Endothelial cell of umbilical vein (primary cell): ENCODE measurements around the gene TAS2R8. TPM values are rescaled to one million over a fixed set of nuclear protein-coding genes. Genes with fewer than 3 reads are reported as not detected.

Experiments used
- BruUV-seq: library from RNA; stranded (reverse); fragments of 400-500 nt; replicated peaks from 2 replicates; lab custom pipeline; 2021; lab: Mats Ljungman, UMichigan
- CTCF ChIA-PET: fragments of 300-600, 350-600 bp; sonication (Branson Sonifier 250); formaldehyde crosslinking; loops from one replicate; lab custom pipeline; 2021; ENCODE audit warnings: antibody characterized with exemption, inconsistent platforms; lab: Charles Lee
- POLR2A ChIA-PET: fragments of 300-600, 350-600 bp; sonication (Branson Sonifier 250); formaldehyde crosslinking; loops from one replicate; lab custom pipeline; 2021; ENCODE audit warnings: antibody characterized with exemption, inconsistent platforms; lab: Charles Lee
- DNase-seq: peaks from one replicate; pipeline ENCODE4 v3.0.0-alpha.2; 2011; ENCODE audit warnings: low read depth, low spot score
- FAIRE-seq: peaks from 2 replicates; lab custom pipeline; 2011; peaks lifted over from hg19 to GRCh38; lab: Jason Lieb, UNC
- H2AFZ ChIP-seq: 2 replicates; pipeline ENCODE4 v1.6.0; 2012; ENCODE audit warnings: low read depth, low read length, control low read depth, inconsistent platforms
- H3K27ac ChIP-seq: 2 replicates; pipeline ENCODE4 v1.5.1; 2011; ENCODE audit warnings: low read depth, mild to moderate bottlenecking, control low read depth, low read length, moderate library complexity; ENCODE audit not compliant: insufficient read depth
- H3K27me3 ChIP-seq, 2 experiments: 2 replicates each; pipeline versions ENCODE4 v1.6.0 to v1.6.1; 2011; ENCODE audit warnings: low read length in 2 of 2, mixed read lengths in 1 of 2; ENCODE audit not compliant: control insufficient read depth in 2 of 2, insufficient read depth in 2 of 2
- H3K36me3 ChIP-seq, 2 experiments: 2 replicates in 1 of 2; 3 replicates in 1 of 2; pipeline ENCODE4 v1.5.1; 2011; ENCODE audit warnings: low read length in 2 of 2, mild to moderate bottlenecking in 1 of 2, moderate library complexity in 1 of 2; ENCODE audit not compliant: control insufficient read depth in 2 of 2, insufficient read depth in 2 of 2; ENCODE audit errors: extremely low read depth in 1 of 2
- H3K4me1 ChIP-seq: 3 replicates; pipeline ENCODE4 v1.5.1; 2011; ENCODE audit warnings: mild to moderate bottlenecking, low read length; ENCODE audit not compliant: control insufficient read depth, insufficient read depth; ENCODE audit errors: extremely low read depth
- H3K4me2 ChIP-seq: 2 replicates; pipeline ENCODE4 v1.6.1; 2011; ENCODE audit warnings: low read length, control low read depth, mixed read lengths; ENCODE audit not compliant: insufficient read depth
- H3K4me3 ChIP-seq, 3 experiments: fragments of 200-600 bp in 1 of 3; sonication (generic), shearing (Covaris generic) in 1 of 3; replicated peaks in 1 of 3; 2 replicates each; pipeline ENCODE4 v1.5.1; 2011 to 2016; ENCODE audit warnings: control low read depth in 3 of 3, low read length in 3 of 3, mild to moderate bottlenecking in 2 of 3, inconsistent platforms in 1 of 3, low read depth in 1 of 3, moderate library complexity in 1 of 3; ENCODE audit not compliant: insufficient read depth in 1 of 3
- H3K79me2 ChIP-seq: 2 replicates; pipeline ENCODE4 v1.6.0; 2012; ENCODE audit warnings: low read length, inconsistent platforms; ENCODE audit not compliant: control insufficient read depth, insufficient read depth
- H3K9ac ChIP-seq: replicated peaks from 2 replicates; pipeline ENCODE3; 2011; ENCODE audit warnings: low read length, control low read depth; ENCODE audit not compliant: insufficient read depth; ENCODE audit errors: extremely low read depth
- H3K9me1 ChIP-seq: replicated peaks from 3 replicates; pipeline ENCODE4 v1.6.0; 2011; ENCODE audit warnings: mild to moderate bottlenecking, low read length; ENCODE audit not compliant: control insufficient read depth, insufficient read depth; ENCODE audit errors: extremely low read depth
- H3K9me3 ChIP-seq: replicated peaks from 2 replicates; pipeline ENCODE4 v1.5.1; 2012; ENCODE audit warnings: low read length, inconsistent platforms; ENCODE audit not compliant: control insufficient read depth, insufficient read depth
- H4K20me1 ChIP-seq: replicated peaks from 2 replicates; pipeline ENCODE3; 2011; ENCODE audit warnings: mild to moderate bottlenecking, low read length; ENCODE audit not compliant: control insufficient read depth, insufficient read depth; ENCODE audit errors: extremely low read depth
- CTCF ChIP-seq, 2 donors: IDR thresholded peaks; 1 replicate in 1 of 2; 2 replicates in 1 of 2; pipeline ENCODE4 v1.5.1; 2011; ENCODE audit warnings: low read length in 2 of 2, mild to moderate bottlenecking in 2 of 2, moderate library complexity in 2 of 2, control low read depth in 1 of 2, inconsistent platforms in 1 of 2, low read depth in 1 of 2; ENCODE audit not compliant: insufficient read depth in 1 of 2; ENCODE audit errors: extremely low read depth in 1 of 2
- EZH2 ChIP-seq: IDR thresholded peaks from 2 replicates; pipeline ENCODE4 v1.6.1; 2012; ENCODE audit warnings: borderline replicate concordance, low read depth, mild to moderate bottlenecking, moderate library complexity, low read length, inconsistent platforms; ENCODE audit not compliant: severe bottlenecking
- FOS ChIP-seq: IDR thresholded peaks from 2 replicates; pipeline ENCODE4 v1.6.1; 2011; ENCODE audit warnings: mild to moderate bottlenecking, low read length, moderate library complexity, borderline replicate concordance; ENCODE audit not compliant: insufficient read depth
- GATA2 ChIP-seq: IDR thresholded peaks from 2 replicates; pipeline ENCODE4 v1.7.0; 2011; ENCODE audit warnings: low read depth, mild to moderate bottlenecking, moderate library complexity, mixed read lengths, low read length; ENCODE audit not compliant: insufficient read length, insufficient read depth
- JUN ChIP-seq: IDR thresholded peaks from 2 replicates; pipeline ENCODE4 v1.6.1; 2011; ENCODE audit warnings: borderline replicate concordance, low read depth; ENCODE audit not compliant: insufficient read length, insufficient read depth
- MAX ChIP-seq: IDR thresholded peaks from 2 replicates; pipeline ENCODE4 v1.6.1; 2011; ENCODE audit not compliant: insufficient read depth, insufficient read length
- MYC ChIP-seq: IDR thresholded peaks from one replicate; pipeline ENCODE4 v1.6.1; 2011; ENCODE audit warnings: mild to moderate bottlenecking, low read depth, low read length
- POLR2A ChIP-seq: IDR thresholded peaks from 2 replicates; pipeline ENCODE4 v1.6.1; 2012; ENCODE audit warnings: low read depth, mild to moderate bottlenecking, control low read depth, low read length
- POLR2AphosphoS5 ChIP-seq: IDR thresholded peaks from 2 replicates; pipeline ENCODE4 v1.6.1; 2012; ENCODE audit warnings: low read depth, mild to moderate bottlenecking, control low read depth, low read length, moderate library complexity; ENCODE audit not compliant: insufficient read depth
- dilution Hi-C: fragments of 300-500 bp; cut with MboI; formaldehyde crosslinking; loops from one replicate; pipeline ENCODE4 v1.15.0; 2019; ENCODE audit warnings: low sequenced_read_pairs; ENCODE audit not compliant: extremely low pct_ligation_motif_present
- intact Hi-C: fragments of 100-400 bp; cut with micrococcal nuclease; formaldehyde crosslinking; loops from one replicate; pipeline ENCODE4 v1.10.0; 2022
- polyA plus RNA-seq, 4 experiments: library from polyadenylated mRNA; depleted of rRNA in 3 of 4; stranded (reverse) in 3 of 4; unstranded in 1 of 4; fragments of >200 nt; gene quantifications; 2 replicates each; pipeline versions ENCODE4 v1.2.1 to v1.2.3, GENCODE V29; 2011 to 2012; ENCODE audit warnings: missing spikeins in 1 of 4
- small RNA-seq: library from RNA; depleted of rRNA; stranded (forward); fragments of <200 nt; gene quantifications from one replicate; pipeline ENCODE3, GENCODE V24; 2012; ENCODE audit warnings: low replicate concordance, low read depth; ENCODE audit not compliant: insufficient read depth, insufficient read length
- total RNA-seq: library from RNA; stranded (reverse); gene quantifications from 2 replicates; pipeline ENCODE4 v1.2.3, GENCODE V29; 2021

The TAS2R8 gene
- total and polyA plus RNA-seq, 2 donors (not counting 3 experiments of a cell fraction or from before 2014, with no cell fraction given): not detected

- Histone ChIP-seq H3K9me3 (no peaks in the 10 kb centered on the region), H3K9me1 (no peaks in the 10 kb centered on the region), H4K20me1 (no peaks in the 10 kb centered on the region), H3K4me2 (no peak overlapping the region), H2AFZ (no peak overlapping the region), H3K27me3 (peaks cover 7 to 36% of the 10 kb centered on the region in 2 experiments), H3K27ac (no peak overlapping the region), H3K79me2 (no peaks in the 10 kb centered on the region), H3K4me1 (no peaks in the 10 kb centered on the region), H3K4me3 (no peak overlapping the region), H3K36me3 (no peaks in the 10 kb centered on the region), H3K9ac (no peak overlapping the region)
- DNase-seq (no peak), FAIRE-seq (no peak)
- ChIA-PET POLR2A (no interaction called here), CTCF (no interaction called here)
- intact Hi-C loops (no loop called here), dilution Hi-C loops (no loop called here)
- no peak for TF ChIP-seq GATA2
- TF ChIP-seq POLR2AphosphoS5: no peak
- TF ChIP-seq MAX: no peak
- no peak for TF ChIP-seq POLR2A
- no peak for TF ChIP-seq FOS
- TF ChIP-seq JUN: no peak
- no peak for TF ChIP-seq MYC
- TF ChIP-seq CTCF (IDR thresholded peaks at IDR 0.05; ENCODE audit: extremely low read depth in 1 of 2, insufficient read depth in 1 of 2, low read depth in 1 of 2, low read length in 2 of 2): no peak
- TF ChIP-seq EZH2: no peak
- BruUV-seq: no TSS peak
Observed at GRCh38 chr12:10756194-10756593, 50.9 kb downstream of the TAS2R8 start.

Small RNA genes lying within 50 kb of the gene (small RNA-seq; reads per million reads assigned to genes)
- gene PRR4: 2.4 reads per million, percentile 8 among the genes with 10 or more reads in this experiment

Other genes starting within 250 kb of the TAS2R8 start
- gene MAGOHB, start 193.7 kb downstream of the TAS2R8 start, total RNA-seq: 45.4 and 48.3 TPM in 2 replicates
- gene MAGOHB, start 193.7 kb downstream of the TAS2R8 start, polyA plus RNA-seq: 6.2 and 8.9 TPM in 2 replicates
- 14.6 and 15.2 TPM in 2 replicates for gene STYK1, start 133.2 kb downstream of the TAS2R8 start, total RNA-seq
- 6.0 and 7.7 TPM in 2 replicates for gene STYK1, start 133.2 kb downstream of the TAS2R8 start, polyA plus RNA-seq
- gene YBX3, start 84.0 kb downstream of the TAS2R8 start, total RNA-seq: 411 and 441 TPM in 2 replicates
- gene YBX3, start 84.0 kb downstream of the TAS2R8 start, polyA plus RNA-seq: 99.3 and 137 TPM in 2 replicates
- gene TAS2R7, start 4.7 kb downstream of the TAS2R8 start, total RNA-seq: not detected in 2 replicates
- gene TAS2R7, start 4.7 kb downstream of the TAS2R8 start, polyA plus RNA-seq: not detected in 2 replicates
- not detected in 2 replicates for gene TAS2R9, start 2.9 kb upstream of the TAS2R8 start, total RNA-seq
- gene TAS2R9, start 2.9 kb upstream of the TAS2R8 start, polyA plus RNA-seq: not detected in 2 replicates
- gene TAS2R10, start 19.1 kb upstream of the TAS2R8 start, total RNA-seq: 0.66 TPM in 1 of 2 replicates, not detected in the other
- gene TAS2R10, start 19.1 kb upstream of the TAS2R8 start, polyA plus RNA-seq: 0.11 and 0.22 TPM in 2 replicates
- 2.4 and 2.8 TPM in 2 replicates for gene PRR4, start 42.2 kb upstream of the TAS2R8 start, total RNA-seq
- 2.4 and 2.6 TPM in 2 replicates for gene PRR4, start 42.2 kb upstream of the TAS2R8 start, polyA plus RNA-seq
- gene PRH1, start 77.0 kb upstream of the TAS2R8 start, total RNA-seq: 16.2 and 17.0 TPM in 2 replicates
- gene PRH1, start 77.0 kb upstream of the TAS2R8 start, polyA plus RNA-seq: 2.2 and 2.3 TPM in 2 replicates
- 0.97 and 1.7 TPM in 2 replicates for gene TAS2R13, start 102.3 kb upstream of the TAS2R8 start, total RNA-seq
- gene TAS2R13, start 102.3 kb upstream of the TAS2R8 start, polyA plus RNA-seq: 0.04 and 0.08 TPM in 2 replicates
- not detected in 2 replicates for gene PRH2, start 122.0 kb upstream of the TAS2R8 start, total RNA-seq
- 0.21 TPM in 1 of 2 replicates, not detected in the other for gene PRH2, start 122.0 kb upstream of the TAS2R8 start, polyA plus RNA-seq
- gene TAS2R14, start 132.0 kb upstream of the TAS2R8 start, total RNA-seq: 3.0 and 4.2 TPM in 2 replicates
- 0.76 and 0.91 TPM in 2 replicates for gene TAS2R14, start 132.0 kb upstream of the TAS2R8 start, polyA plus RNA-seq
- 1.5 and 1.6 TPM in 2 replicates for gene TAS2R50, start 179.6 kb upstream of the TAS2R8 start, total RNA-seq
- gene TAS2R50, start 179.6 kb upstream of the TAS2R8 start, polyA plus RNA-seq: 0.12 TPM in 1 of 2 replicates, not detected in the other
- 2.2 and 3.3 TPM in 2 replicates for gene TAS2R20, start 191.0 kb upstream of the TAS2R8 start, total RNA-seq
- gene TAS2R20, start 191.0 kb upstream of the TAS2R8 start, polyA plus RNA-seq: 0.30 and 0.48 TPM in 2 replicates
- 3.1 and 4.1 TPM in 2 replicates for gene TAS2R19, start 215.3 kb upstream of the TAS2R8 start, total RNA-seq
- 0.12 and 0.29 TPM in 2 replicates for gene TAS2R19, start 215.3 kb upstream of the TAS2R8 start, polyA plus RNA-seq
- gene TAS2R31, start 224.1 kb upstream of the TAS2R8 start, total RNA-seq: 3.2 and 4.3 TPM in 2 replicates
- 0.12 TPM in 1 of 2 replicates, not detected in the other for gene TAS2R31, start 224.1 kb upstream of the TAS2R8 start, polyA plus RNA-seq